CMK (cell line): ENCODE measurements around the gene ZNF763.
"Not testable (repeated sequence)": the region's sequence is repeated elsewhere in the genome, so short reads cannot be mapped to it uniquely, and the experiment has no call there.

Experiments used
- DNase-seq: peaks from one replicate; pipeline ENCODE4 v3.0.0-alpha.2; 2010; ENCODE audit warnings: low read depth

The ZNF763 gene

DNA sequence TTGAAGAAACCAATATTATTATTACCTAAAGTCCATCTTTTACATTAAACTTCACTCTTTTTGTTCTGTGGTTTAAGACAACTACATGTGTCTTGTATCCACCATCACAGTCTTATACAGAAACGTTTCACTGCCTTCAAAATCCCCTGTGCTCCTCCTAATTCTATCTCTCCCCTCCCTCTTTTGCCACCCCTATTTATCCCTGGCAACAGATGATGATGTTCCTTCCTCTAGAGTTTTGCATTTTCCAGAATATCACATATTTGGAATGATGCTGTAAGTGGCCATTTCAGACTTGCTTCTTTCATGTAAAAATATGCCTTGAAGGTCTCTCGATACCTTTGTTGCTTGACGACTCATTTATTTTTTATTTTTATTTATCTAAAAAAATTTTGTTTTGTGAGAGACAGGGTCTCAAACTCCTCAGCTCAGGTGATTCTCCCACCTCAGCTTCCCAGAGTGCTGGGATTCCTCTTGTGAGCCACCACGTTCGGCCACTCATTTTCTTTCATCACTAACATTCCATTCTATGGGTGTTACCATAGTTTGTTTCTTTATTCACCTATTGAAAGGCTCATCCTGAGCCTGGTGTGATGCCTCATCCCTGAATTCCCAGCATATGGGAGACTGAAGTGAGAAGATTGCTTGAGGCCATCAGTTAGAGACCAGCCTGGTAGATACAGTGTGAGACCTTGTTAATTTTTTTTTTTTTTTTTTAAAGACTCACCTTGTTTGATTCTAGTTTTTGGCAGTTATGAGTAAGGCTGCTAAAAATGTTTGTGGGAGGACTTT lies 8.4 kb downstream of the ZNF763 start:
- no peak for DNase-seq

DNA sequence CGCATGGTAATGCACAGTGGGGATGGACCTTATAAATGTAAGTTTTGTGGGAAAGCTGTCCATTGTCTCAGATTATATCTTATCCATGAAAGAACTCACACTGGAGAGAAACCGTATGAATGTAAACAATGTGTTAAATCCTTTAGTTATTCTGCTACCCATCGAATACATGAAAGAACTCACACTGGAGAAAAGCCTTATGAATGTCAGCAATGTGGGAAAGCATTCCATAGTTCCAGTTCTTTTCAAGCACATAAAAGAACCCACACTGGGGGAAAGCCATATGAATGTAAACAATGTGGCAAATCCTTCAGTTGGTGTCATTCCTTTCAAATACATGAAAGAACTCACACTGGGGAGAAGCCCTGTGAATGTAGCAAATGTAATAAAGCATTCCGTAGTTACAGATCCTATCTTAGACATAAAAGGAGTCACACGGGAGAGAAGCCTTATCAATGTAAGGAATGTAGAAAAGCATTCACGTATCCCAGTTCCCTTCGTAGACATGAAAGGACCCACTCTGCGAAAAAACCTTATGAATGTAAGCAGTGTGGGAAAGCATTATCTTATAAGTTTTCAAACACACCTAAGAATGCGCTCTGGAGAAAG lies 13.8 kb downstream of the ZNF763 start:
- DNase-seq: no peak

DNA sequence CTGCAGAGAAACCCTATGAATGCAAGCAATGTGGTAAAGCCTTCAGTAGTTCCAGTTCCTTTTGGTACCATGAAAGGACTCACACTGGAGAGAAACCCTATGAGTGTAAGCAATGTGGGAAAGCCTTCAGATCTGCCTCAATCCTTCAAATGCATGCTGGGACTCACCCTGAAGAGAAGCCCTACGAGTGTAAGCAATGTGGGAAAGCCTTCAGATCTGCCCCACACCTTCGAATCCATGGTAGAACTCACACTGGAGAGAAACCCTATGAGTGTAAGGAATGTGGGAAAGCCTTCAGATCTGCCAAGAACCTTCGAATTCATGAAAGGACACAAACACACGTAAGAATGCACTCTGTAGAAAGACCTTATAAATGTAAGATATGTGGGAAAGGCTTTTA lies 14.7 kb downstream of the ZNF763 start:
- DNase-seq: no peak

DNA sequence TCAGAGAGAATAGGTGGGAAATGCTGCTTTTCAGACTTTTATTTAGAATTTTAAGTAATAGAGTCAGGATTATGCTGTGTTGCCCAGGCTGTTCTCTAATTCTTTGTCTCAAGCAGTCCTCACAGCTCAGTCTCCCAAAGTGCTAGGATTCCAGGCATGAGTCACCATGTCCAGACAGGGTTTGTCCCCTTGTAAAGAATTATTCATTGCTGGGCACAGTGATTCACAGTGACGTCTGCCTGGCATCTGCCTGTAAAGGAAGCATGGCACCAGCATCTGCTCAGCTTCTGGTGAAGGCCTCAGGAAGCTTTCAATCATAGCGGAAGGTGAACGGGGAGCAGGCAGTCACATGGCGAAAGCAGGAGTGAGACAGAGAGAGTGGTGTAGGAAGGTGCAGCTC lies 17.7 kb downstream of the ZNF763 start:
- DNase-seq: no peak

DNA sequence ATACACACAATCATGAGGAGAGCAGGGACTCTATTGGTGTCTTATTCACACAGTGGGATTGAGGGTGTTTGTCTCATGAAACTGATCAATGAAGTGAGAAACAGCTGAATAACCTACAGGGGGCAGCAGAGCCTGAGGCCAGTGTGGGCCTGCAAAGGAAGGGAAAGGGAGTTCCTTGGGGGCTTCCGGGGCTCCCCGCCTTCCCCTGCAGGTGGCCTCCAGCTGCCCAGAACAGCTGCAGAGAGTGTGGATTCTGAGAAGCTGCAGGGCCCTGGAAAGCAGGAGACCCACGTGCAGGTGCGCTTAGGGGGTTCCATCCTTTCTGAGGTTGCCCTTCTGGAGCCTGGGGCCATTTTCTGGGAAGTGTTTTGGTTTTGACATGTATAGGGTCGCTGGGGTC lies 20.1 kb downstream of the ZNF763 start:
- DNase-seq: no peak

DNA sequence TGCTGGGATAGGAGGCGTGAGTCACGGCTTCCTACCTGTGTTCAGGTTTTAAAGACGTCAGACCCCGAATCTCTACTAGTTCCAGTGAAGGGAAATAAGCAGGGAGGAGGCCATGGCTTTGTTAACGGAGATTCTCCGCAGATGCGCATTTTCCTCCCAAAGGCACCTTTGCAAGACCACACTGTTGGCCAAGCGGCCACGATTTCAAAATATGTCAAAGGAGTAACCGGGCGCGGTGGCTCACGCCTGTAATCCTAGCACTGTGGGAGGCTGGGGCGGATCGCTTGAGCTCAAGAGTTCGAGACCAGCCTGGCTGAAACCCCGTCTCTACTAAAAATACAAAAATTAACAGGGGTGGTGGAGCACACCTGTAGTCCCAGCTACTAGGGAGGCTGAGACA lies 21.9 kb downstream of the ZNF763 start:
- DNase-seq: no peak

DNA sequence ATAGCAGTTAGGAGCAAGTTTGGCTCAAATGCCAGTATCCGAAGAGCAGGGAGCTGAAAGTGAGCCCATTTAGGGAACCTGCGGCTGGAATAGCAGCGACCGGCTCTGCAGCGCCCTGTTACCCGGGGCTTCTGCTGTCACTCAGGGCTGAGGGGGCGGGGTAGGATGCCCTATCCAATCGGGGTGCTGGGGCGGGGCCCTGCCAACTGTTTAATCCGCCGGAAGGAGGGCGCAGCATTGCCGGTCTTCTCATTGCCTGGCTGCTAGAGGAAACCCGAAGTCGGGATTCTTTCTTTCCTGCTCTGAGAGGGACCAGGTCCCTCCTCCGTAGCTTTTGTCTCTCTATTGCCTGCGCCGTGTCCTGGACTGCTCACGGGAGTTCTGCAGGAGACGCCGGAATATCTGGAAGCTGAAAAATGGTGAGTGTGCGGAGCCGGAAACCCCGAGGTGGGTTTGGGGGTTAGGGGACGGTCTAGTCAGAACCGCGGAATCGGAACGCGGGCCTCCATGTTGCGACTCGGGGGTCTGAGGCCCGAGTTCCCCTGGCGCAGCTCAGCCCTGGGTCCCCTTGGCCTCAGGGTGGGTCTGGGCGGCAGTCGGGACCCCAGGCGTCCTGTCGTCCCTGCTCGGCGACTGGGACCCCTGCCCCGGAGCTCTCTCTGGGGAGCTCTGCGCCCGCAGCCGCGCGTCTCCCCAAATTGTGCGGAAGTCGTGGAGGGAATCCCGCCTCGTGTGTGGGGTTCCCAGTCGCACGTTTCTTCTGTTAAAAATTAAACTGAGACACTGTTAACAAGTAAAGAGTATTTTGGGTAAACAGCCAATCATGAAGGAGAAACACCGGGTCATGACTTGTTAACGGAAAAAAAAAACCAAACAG lies 22.8 kb downstream of the ZNF763 start:
- DNase-seq: peak; percentile 87

DNA sequence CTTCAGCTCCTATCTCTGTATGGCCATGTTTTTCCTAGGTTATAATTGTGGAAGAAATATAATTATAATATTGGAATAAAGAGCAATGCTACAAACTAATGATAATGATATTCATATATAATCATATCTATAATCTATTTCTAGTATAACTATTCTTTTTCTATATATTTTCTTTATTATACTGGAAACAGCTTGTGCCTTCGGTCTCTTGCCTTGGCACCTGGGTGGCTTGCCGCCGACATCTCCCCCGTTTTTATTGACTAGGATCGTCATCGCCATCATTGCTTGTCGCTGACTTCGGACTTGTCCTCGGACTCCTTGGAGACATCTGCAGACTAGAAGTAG lies 24.2 kb downstream of the ZNF763 start:
- no peak for DNase-seq

DNA sequence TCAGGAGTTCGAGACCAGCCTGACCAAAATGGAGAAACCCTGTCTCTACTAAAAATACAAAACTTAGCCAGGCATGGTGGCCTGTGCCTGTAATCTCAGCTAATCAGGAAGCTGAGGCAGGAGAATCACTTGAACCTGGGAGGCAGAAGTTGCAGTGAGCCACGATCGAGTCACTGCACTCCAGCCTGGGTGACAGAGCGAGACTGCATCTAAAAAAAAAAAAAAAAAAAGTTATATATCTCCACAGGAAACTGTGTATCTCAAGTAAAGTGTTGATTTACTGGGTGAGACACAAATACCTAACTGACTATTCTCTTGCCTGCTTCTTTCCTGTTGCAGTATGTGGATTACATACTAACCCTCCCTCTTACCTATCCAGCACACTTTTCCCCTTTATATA lies 27.1 kb downstream of the ZNF763 start:
- DNase-seq: not testable (repeated sequence)

DNA sequence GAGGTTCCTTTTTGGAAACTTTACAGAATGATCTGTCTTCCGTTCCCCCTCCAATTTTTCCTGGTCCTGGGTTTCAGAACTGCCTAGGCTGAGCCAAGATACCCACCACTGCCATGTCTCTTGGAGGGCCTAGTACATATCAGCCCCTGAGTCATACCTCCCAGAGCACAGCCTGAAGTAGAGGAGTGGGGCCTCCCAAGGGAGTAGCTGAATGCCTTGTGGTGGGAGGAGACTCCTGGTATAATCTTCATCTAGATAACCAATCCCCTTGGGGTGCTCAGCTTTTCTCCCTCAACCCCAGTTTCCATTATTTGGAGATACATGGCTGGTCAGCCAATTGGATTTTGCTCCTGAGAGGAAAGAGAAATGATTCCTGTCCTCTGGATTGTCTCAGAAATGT lies 30.3 kb downstream of the ZNF763 start:
- DNase-seq: no peak

DNA sequence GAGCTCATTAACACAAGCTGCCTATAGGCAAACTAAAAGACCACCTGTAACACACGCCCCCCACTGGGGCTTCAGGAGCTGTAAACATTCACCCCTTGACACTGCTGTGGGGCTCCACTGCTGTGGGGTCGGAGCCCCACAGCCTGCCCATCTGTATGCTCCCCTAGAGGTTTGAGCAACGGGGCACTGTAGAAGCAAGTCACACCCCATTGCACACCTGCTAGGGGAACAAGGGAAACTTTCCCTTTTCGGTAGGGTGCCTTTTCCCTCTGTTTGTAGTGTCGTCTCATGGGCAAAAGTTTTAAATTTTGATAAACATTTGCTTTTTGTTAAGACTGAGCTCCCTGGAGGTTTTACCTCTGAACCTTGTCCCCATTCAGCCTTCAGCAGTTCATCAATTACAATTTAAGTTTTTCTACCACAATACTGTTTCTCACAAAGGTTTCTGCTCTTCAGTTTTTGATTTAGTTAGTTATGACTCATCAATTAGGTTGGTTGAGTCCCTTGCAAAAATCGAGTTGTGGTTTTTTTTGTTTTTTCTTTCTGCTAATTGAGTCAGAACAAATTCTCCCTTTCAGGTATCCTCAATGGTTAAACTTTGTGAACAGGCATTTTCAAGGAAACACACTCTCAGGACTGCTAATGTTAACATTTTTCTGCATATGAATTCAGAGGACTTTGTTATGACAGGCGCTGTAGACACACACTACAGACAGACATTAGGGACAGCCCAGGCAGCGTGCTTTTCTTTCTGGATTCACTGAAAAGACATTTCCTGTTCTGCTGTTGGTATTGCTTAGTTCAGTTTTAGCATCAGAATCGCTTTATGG lies 35.5 kb downstream of the ZNF763 start:
- DNase-seq: no peak

DNA sequence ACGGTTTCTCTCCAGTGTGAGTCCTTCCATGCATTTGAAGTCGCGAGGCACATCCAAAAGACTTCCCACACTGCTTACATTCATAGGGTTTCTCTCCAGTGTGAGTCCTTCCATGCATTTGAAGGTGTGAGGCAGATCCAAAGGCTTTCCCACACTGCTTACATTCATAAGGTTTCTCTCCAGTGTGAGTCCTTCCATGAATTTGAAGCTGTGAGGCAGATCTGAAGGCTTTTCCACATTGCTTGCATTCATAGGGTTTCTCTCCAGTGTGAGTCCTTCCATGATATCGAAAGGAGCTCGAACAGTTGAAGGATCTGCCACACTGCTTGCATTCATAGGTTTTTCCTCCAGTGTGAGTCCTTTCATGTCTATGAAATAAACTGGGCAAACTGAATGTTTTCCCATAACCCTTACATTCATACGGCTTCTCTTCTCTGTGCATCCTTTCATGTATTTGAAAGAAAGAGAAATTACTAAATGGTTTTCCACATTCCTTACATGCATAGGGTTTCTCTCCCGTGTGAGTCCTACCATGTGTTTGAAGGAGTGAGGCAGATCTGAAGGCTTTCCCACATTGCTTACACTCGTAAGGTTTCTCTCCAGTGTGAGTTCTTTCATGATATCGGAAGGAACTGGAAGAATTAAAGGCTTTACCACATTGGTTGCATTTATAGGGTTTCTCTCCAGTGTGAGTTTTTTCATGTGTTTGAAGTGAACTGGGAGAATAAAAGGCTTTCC lies 50.3 kb downstream of the ZNF763 start:
- DNase-seq: no peak

DNA sequence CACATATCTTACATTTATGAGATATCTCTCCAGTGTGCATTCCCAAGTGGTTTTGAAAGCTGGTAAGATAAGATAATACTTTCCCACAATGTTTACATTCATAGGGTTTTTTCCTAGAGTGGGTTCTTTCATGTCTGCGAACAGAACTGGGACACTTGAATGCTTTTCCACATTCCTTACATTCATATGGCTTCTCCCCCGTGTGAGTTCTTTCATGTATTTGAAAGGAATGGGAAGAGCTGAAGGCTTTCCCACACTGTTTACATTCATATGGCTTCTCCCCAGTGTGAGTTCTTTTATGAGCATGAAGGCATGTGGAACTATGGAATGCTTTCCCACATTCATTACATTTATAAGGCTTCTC lies 50.9 kb downstream of the ZNF763 start:
- no peak for DNase-seq
